Measurements from ENCODE around the gene GXYLT1.
A peak's percentile ranks its signal among the peaks of the same experiment; 100 is the strongest.
"Not testable (repeated sequence)": the region's sequence is repeated elsewhere in the genome, so short reads cannot be mapped to it uniquely, and the experiment has no call there.

The GXYLT1 gene

DNA sequence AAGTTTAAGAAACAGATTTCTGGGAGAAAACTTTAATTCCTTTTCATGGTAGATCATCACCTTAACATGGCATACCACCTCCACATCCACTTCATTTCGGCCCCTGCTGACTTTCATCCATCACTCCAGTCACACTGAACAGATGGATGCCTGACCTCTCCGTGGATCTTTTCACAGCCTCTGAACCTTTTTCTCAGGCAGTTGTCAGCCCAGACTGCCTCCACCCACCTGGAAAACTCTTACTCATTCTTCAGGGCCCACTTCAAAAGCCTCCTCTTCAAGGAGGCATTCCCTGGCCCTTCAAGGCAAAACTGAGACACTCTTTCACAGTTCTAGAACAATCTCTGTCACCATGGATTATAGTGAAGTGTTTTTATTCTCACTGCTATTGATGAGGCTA, 52.9 kb downstream of the GXYLT1 start:
- DNase-seq: peak in 1 of 2 experiments; percentile 3

GRCh38 chr12:42090899-42091298, 53.8 kb downstream of the GXYLT1 start:
- DNase-seq: no peak

DNA sequence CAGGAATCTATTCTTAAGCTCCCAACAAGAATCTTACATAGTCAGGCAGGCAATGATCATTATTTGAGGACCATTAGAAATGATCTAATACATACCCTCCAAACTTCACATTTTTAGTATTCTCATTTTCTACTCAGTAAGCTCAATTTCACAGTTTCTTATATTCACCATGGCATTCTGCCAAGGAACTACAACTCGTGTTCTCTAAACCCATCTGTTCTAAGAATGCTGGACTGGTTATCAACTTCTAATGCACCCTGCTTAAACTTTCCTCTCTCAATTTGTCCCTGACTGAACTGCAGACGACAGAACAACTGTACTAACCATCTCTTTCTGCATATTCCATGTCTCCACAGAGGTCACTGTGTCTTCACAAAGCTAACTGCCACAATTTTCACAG, 58.6 kb downstream of the GXYLT1 start:
- no peak for DNase-seq

DNA sequence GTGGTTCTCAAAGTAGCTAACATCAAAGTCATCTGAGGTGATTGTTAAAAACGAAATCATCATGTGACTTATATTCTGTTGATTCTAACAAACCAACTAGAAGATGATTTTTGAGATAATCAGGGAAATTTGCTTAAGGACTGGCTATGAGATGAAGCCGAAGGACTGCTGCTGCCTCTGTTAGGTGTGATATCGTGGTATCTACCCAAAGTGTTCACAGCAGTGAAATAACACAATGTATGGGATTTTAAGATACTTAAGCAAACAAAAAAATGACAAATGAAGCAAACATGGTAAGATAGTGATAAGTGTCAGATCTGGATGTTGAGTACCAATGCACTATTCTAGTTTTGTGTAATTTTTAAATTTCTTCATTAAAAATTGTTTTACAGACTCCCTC, 59.1 kb downstream of the GXYLT1 start:
- DNase-seq: no peak

- DNase-seq: no peak
Observed at GRCh38 chr12:42084522-42084921, 60.2 kb downstream of the GXYLT1 start.

- DNase-seq: no peak
Observed at GRCh38 chr12:42076976-42077375, 67.7 kb downstream of the GXYLT1 start.

DNA sequence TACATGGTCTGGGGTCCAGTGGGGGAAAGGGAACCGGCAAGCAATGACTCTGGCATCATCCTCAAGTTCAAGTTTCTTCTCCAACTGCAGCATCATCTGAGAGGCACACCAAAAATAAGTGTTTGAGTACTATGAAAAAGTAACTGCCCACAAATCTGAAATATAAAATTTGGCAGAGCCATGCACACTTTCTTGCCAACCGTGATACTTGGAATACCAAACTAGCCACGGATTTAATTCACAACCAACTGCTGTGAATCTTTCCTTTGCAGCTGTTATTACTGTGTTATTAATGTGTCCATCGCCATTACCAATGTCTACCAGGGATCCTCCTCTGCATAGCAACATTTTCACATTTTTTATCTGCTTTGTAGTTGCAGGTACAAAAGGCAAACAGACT, 74.6 kb downstream of the GXYLT1 start:
- DNase-seq: no peak

GRCh38 chr12:42059127-42059526, 85.5 kb downstream of the GXYLT1 start:
- no peak for DNase-seq

DNA sequence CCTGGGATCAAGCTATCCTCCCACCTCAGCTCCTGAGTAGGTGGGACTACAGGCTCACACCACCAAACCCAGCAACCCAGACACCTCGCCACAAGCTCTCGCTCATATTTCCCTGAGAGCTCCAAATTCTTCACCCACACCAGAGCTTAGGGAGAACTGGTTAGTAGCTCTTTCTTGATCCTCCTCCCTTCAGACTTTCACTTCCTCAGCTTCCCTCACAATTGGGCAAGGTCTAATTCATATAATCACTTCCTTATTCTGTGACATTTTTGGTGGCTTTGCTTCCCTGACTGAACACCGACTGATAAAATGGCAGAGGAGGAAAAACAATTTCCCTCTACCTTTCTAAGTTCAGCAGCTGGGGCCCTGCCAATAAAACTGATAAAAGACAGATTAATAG, 88.5 kb downstream of the GXYLT1 start:
- DNase-seq: no peak

DNA sequence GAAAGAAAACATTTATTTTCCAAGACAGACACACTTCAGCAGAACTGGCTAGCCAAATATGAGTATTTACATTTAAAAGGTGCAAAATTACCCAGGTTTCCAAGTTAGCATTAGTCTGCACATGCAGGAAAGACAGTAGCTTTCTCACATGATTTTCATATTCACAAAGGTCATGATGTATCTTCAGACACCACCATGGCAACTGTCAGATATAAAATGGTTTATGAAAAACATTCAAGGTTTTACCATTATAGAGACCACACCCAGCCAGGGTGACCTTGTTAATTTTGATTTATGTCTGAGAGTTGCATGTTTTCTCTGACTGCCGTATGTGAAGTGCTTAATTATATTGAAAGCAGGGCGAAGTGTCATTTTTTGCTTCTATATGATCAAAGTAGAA, 91.2 kb downstream of the GXYLT1 start:
- no peak for DNase-seq

- not testable (repeated sequence) for DNase-seq
Observed at GRCh38 chr12:42048980-42049379, 95.7 kb downstream of the GXYLT1 start.

DNA sequence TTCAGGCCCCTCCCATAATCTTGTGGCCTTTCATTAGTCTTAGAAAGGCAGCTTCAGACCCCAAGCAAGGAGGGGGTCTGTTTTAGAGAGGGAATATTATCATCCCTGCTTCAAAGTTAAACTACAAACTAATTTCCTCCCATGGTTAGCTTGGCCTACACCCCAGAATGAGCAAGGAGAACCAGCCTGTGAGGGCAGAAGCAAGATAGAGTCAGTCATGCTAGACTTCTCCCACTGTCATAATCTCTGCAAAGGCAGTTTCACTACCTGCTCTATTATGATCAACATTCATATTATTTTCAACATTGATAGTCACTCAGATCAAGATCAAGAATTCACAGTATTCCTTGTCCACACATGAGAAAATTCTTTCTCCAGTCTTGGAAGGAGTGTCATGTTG, 105.1 kb downstream of the GXYLT1 start:
- no peak for DNase-seq

GRCh38 chr12:42039176-42039575, 105.5 kb downstream of the GXYLT1 start:
- DNase-seq: no peak

- no peak for DNase-seq
Observed at GRCh38 chr12:42031847-42032564, 112.7 kb downstream of the GXYLT1 start.

All from stimulated activated CD4-positive, alpha-beta T cell treated with anti-CD3 and anti-CD28 coated beads, Interleukin-4, amount 100 ng/mL, for 4 hours (primary cell).